Mesenchymal stem cell (in vitro differentiated cells and primary cell): ENCODE measurements around the gene CHL1.

ENCODE experiments used
- DNase-seq: peaks from one replicate; pipeline ENCODE4 v3.0.0-alpha.2; 2013
- H2AFZ ChIP-seq: one replicate; pipeline ENCODE4 v1.6.1; 2013; ENCODE audit warnings: low read depth, mild to moderate bottlenecking, control low read depth, inconsistent platforms, low read length, moderate library complexity
- H2AK5ac ChIP-seq: 2 replicates; pipeline ENCODE4 v1.6.1; 2013; ENCODE audit warnings: low read length, moderate library complexity, mild to moderate bottlenecking, inconsistent platforms; ENCODE audit not compliant: severe bottlenecking
- H2BK120ac ChIP-seq: one replicate; pipeline ENCODE4 v1.6.1; 2013; ENCODE audit warnings: low read depth, mild to moderate bottlenecking, inconsistent platforms, low read length, moderate library complexity
- H2BK12ac ChIP-seq, 2 experiments: one replicate each; pipeline ENCODE4 v1.6.1; 2013; ENCODE audit warnings: inconsistent platforms in 2 of 2, low read length in 2 of 2, mild to moderate bottlenecking in 2 of 2, moderate library complexity in 2 of 2, control low read depth in 1 of 2
- H2BK15ac ChIP-seq: one replicate; pipeline ENCODE4 v1.6.1; 2013; ENCODE audit warnings: mild to moderate bottlenecking, low read depth, inconsistent platforms; ENCODE audit not compliant: poor library complexity, severe bottlenecking
- H2BK5ac ChIP-seq: 2 replicates; pipeline ENCODE4 v1.6.1; 2013; ENCODE audit warnings: low read depth, mild to moderate bottlenecking, low read length, control low read depth, inconsistent platforms; ENCODE audit not compliant: poor library complexity, severe bottlenecking
- H3K14ac ChIP-seq, 2 experiments: one replicate each; pipeline ENCODE4 v1.6.1; 2013; ENCODE audit warnings: inconsistent platforms in 2 of 2, low read length in 2 of 2, control low read depth in 1 of 2, mild to moderate bottlenecking in 1 of 2, moderate library complexity in 1 of 2
- H3K18ac ChIP-seq, 2 experiments: one replicate each; pipeline ENCODE4 v1.6.1; 2013; ENCODE audit warnings: inconsistent platforms in 2 of 2, low read length in 2 of 2, control low read depth in 1 of 2, low read depth in 1 of 2, mild to moderate bottlenecking in 1 of 2
- H3K23ac ChIP-seq, 2 experiments: one replicate each; pipeline ENCODE4 v1.6.1; 2013; ENCODE audit warnings: inconsistent platforms in 2 of 2, low read length in 2 of 2, mild to moderate bottlenecking in 2 of 2, moderate library complexity in 2 of 2, control low read depth in 1 of 2
- H3K27ac ChIP-seq: 2 replicates; pipeline ENCODE4 v1.5.1; 2013; ENCODE audit warnings: mild to moderate bottlenecking, moderate library complexity, low read length, control low read depth, inconsistent platforms; ENCODE audit not compliant: poor library complexity, severe bottlenecking
- H3K27me3 ChIP-seq, 2 experiments: 2 replicates each; pipeline versions ENCODE4 v1.6.1 to v1.7.0; 2013; ENCODE audit warnings: low read length in 2 of 2, mild to moderate bottlenecking in 2 of 2, moderate library complexity in 2 of 2, control low read depth in 1 of 2, inconsistent platforms in 1 of 2; ENCODE audit not compliant: control insufficient read depth in 1 of 2, insufficient read depth in 1 of 2
- H3K36me3 ChIP-seq, 2 experiments: 2 replicates each; pipeline versions ENCODE4 v1.6.1 to v1.7.0; 2013; ENCODE audit warnings: low read length in 2 of 2, control low read depth in 1 of 2, inconsistent platforms in 1 of 2, low read depth in 1 of 2, mild to moderate bottlenecking in 1 of 2; ENCODE audit not compliant: insufficient read depth in 2 of 2, control insufficient read depth in 1 of 2
- H3K4ac ChIP-seq, 2 experiments: one replicate each; pipeline ENCODE4 v1.6.1; 2013; ENCODE audit warnings: inconsistent platforms in 2 of 2, low read length in 2 of 2, mild to moderate bottlenecking in 2 of 2, moderate library complexity in 2 of 2, control low read depth in 1 of 2, low read depth in 1 of 2
- H3K4me1 ChIP-seq: 2 replicates; pipeline ENCODE4 v1.6.1; 2013; ENCODE audit warnings: low read depth, low read length, control low read depth; ENCODE audit not compliant: control insufficient read depth, insufficient read depth
- H3K4me2 ChIP-seq: 2 replicates; pipeline ENCODE4 v1.6.1; 2013; ENCODE audit warnings: low read length, mild to moderate bottlenecking, inconsistent platforms; ENCODE audit not compliant: poor library complexity, severe bottlenecking
- H3K4me3 ChIP-seq, 2 experiments: 2 replicates each; pipeline versions ENCODE4 v1.5.1 to v1.7.0; 2013; ENCODE audit warnings: low read length in 2 of 2, mild to moderate bottlenecking in 2 of 2, control low read depth in 1 of 2, low read depth in 1 of 2; ENCODE audit not compliant: insufficient read depth in 1 of 2
- H3K79me1 ChIP-seq: replicated peaks from 2 replicates; pipeline ENCODE4 v1.6.1; 2013; ENCODE audit warnings: mild to moderate bottlenecking, control low read depth, low read length, inconsistent platforms; ENCODE audit not compliant: poor library complexity, severe bottlenecking
- H3K9ac ChIP-seq: 2 replicates; pipeline ENCODE4 v1.7.0; 2013; ENCODE audit warnings: mild to moderate bottlenecking, low read length, moderate library complexity
- H3K9me3 ChIP-seq: 2 replicates; pipeline ENCODE4 v1.7.0; 2013; ENCODE audit warnings: mild to moderate bottlenecking, low read length; ENCODE audit not compliant: control insufficient read depth
- H4K8ac ChIP-seq: one replicate; pipeline ENCODE4 v1.6.1; 2013; ENCODE audit warnings: inconsistent platforms, mild to moderate bottlenecking, low read length, moderate library complexity
- H4K91ac ChIP-seq: one replicate; pipeline ENCODE4 v1.6.1; 2013; ENCODE audit warnings: mild to moderate bottlenecking, low read length, inconsistent platforms
- WGBS: methylation state at CpG from one replicate; pipeline ENCODE4 v1.1.7; 2013; ENCODE audit warnings: mixed read lengths; 5-methylcytosine and 5-hydroxymethylcytosine counted together

Gene CHL1

GRCh38 chr3:318903-319302, 122.3 kb downstream of the CHL1 start:
- Histone ChIP-seq H2BK15ac (no peak overlapping the region), H3K14ac (no peak overlapping the region), H3K9ac (no peak overlapping the region), H2AK5ac (no peak overlapping the region), H2BK120ac (no peak overlapping the region), H3K23ac (no peak overlapping the region), H2BK12ac (no peak overlapping the region), H3K4me3 (no peak overlapping the region), H3K4me1 (no peaks in the 10 kb centered on the region), H2AFZ (no peak overlapping the region), H3K4me2 (no peak overlapping the region), H3K18ac (no peak overlapping the region), H3K27ac (no peak overlapping the region), H3K4ac (no peak overlapping the region), H3K79me1 (no peaks in the 10 kb centered on the region), H3K27me3 (no peaks in the 10 kb centered on the region), H2BK5ac (no peak overlapping the region), H3K9me3 (no peaks in the 10 kb centered on the region), H4K91ac (no peak overlapping the region), H4K8ac (no peak overlapping the region), H3K36me3 (no peaks in the 10 kb centered on the region)
- WGBS = no CpG with 5 or more reads among the region's 2 CpGs
- no peak for DNase-seq

- H3K27me3 ChIP-seq = no peaks in the 10 kb centered on the region
- no peak overlapping the region for H4K91ac ChIP-seq
- no peak overlapping the region for H2AK5ac ChIP-seq
- H3K36me3 ChIP-seq = no peaks in the 10 kb centered on the region
- H3K14ac ChIP-seq = no peak overlapping the region
- H4K8ac ChIP-seq = no peak overlapping the region
- H2BK5ac ChIP-seq = no peak overlapping the region
- no peak overlapping the region for H3K4me3 ChIP-seq
- no peak overlapping the region for H2BK120ac ChIP-seq
- DNase-seq = no peak
- H2BK15ac ChIP-seq = no peak overlapping the region
- no CpG with 5 or more reads among the region's 2 CpGs for WGBS
- no peaks in the 10 kb centered on the region for H3K9me3 ChIP-seq
- no peaks in the 10 kb centered on the region for H3K4me1 ChIP-seq
- H3K23ac ChIP-seq = no peak overlapping the region
- H3K9ac ChIP-seq = no peak overlapping the region
- no peaks in the 10 kb centered on the region for H3K79me1 ChIP-seq
- H2AFZ ChIP-seq = no peak overlapping the region
- H3K4ac ChIP-seq = no peak overlapping the region
- H2BK12ac ChIP-seq = no peak overlapping the region
- H3K18ac ChIP-seq = no peak overlapping the region
- no peak overlapping the region for H3K4me2 ChIP-seq
- no peak overlapping the region for H3K27ac ChIP-seq
These were observed 127.9 kb downstream of the CHL1 start for GRCh38 chr3:324423-324822.

GRCh38 chr3:325495-325894, 128.9 kb downstream of the CHL1 start:
- no peak overlapping the region for H2AFZ ChIP-seq
- H3K4ac ChIP-seq = no peak overlapping the region
- H4K91ac ChIP-seq = no peak overlapping the region
- H4K8ac ChIP-seq = no peak overlapping the region
- no peak for DNase-seq
- no peak overlapping the region for H3K4me3 ChIP-seq
- no peak overlapping the region for H3K27ac ChIP-seq
- no peak overlapping the region for H3K18ac ChIP-seq
- H2AK5ac ChIP-seq = no peak overlapping the region
- no peaks in the 10 kb centered on the region for H3K4me1 ChIP-seq
- H3K79me1 ChIP-seq = no peaks in the 10 kb centered on the region
- no peaks in the 10 kb centered on the region for H3K9me3 ChIP-seq
- no CpG with 5 or more reads among the region's 1 CpG for WGBS
- H2BK120ac ChIP-seq = no peak overlapping the region
- no peak overlapping the region for H3K4me2 ChIP-seq
- H3K9ac ChIP-seq = no peak overlapping the region
- H2BK5ac ChIP-seq = no peak overlapping the region
- H2BK12ac ChIP-seq = no peak overlapping the region
- no peaks in the 10 kb centered on the region for H3K27me3 ChIP-seq
- H3K36me3 ChIP-seq = no peaks in the 10 kb centered on the region
- no peak overlapping the region for H3K23ac ChIP-seq
- no peak overlapping the region for H2BK15ac ChIP-seq
- no peak overlapping the region for H3K14ac ChIP-seq

- Histone ChIP-seq H2BK12ac (no peak overlapping the region), H3K27ac (no peak overlapping the region), H3K4me2 (no peak overlapping the region), H2BK5ac (no peak overlapping the region), H3K9me3 (no peaks in the 10 kb centered on the region), H3K79me1 (no peaks in the 10 kb centered on the region), H3K4ac (no peak overlapping the region), H3K4me3 (no peak overlapping the region), H2AK5ac (no peak overlapping the region), H2BK120ac (no peak overlapping the region), H3K27me3 (no peaks in the 10 kb centered on the region), H3K14ac (no peak overlapping the region), H2AFZ (no peak overlapping the region), H2BK15ac (no peak overlapping the region), H3K9ac (no peak overlapping the region), H3K23ac (no peak overlapping the region), H4K8ac (no peak overlapping the region), H3K36me3 (no peaks in the 10 kb centered on the region), H4K91ac (no peak overlapping the region), H3K4me1 (no peaks in the 10 kb centered on the region), H3K18ac (no peak overlapping the region)
- DNase-seq = no peak
- WGBS = 62% methylated on average over 1 of the region's 1 CpG
These were observed 134.0 kb downstream of the CHL1 start for GRCh38 chr3:330494-331115.
